Measurements from ENCODE around the gene FMNL2. TPM values are rescaled to one million over a fixed set of nuclear protein-coding genes. Genes with fewer than 3 reads are reported as not detected.
A peak's percentile ranks its signal among the peaks of the same experiment; 100 is the strongest.

Gene FMNL2
- total RNA-seq, 1 donor from 2014 or later: 6.4 TPM

GRCh38 chr2:152525277-152525838, 190.4 kb downstream of the FMNL2 start:
- intact Hi-C loops (cut with micrococcal nuclease): no loop called here
- ATAC-seq (peak; percentile 89), DNase-seq (peak; percentile 45)

GRCh38 chr2:152529420-152530115, 194.6 kb downstream of the FMNL2 start:
- ATAC-seq (no peak), DNase-seq (no peak)
- intact Hi-C loops (cut with micrococcal nuclease): no loop called here

GRCh38 chr2:152532241-152532640, 197.3 kb downstream of the FMNL2 start:
- no peak for ATAC-seq
- intact Hi-C loops (cut with micrococcal nuclease): no loop called here
- DNase-seq: no peak

DNA sequence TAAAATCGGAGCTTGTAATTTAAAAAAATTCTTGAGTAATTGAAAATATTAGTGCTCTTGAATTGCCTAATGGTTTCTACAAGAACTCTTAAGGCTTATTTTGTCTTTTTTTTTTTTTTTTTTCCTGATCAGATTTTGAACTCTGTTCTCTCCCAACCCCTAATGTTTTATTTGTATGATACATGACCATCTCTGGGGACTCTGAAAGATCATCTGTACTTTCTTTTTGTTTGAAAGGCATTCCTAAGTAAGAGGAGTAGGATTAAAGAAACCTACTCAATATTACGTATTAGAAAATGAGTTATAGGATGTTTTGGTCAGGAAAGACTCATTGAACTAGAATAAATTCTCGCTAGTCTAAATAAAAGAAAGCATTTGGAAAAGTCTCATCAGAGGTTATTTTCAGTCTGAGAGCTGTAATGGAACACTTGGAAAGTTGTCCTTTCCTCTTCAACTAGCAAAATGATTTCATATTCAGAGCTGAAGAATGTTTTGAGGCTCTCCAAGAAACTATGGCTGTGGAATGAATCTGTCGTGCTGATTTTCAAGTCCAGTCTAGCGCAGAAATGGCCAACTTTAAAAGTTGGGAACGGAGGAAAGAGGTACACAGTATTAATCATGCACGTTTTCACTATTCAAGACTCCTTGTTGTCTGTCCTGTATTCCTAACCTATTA, 199.6 kb downstream of the FMNL2 start:
- no peak for DNase-seq
- peak; percentile 35 for ATAC-seq

DNA sequence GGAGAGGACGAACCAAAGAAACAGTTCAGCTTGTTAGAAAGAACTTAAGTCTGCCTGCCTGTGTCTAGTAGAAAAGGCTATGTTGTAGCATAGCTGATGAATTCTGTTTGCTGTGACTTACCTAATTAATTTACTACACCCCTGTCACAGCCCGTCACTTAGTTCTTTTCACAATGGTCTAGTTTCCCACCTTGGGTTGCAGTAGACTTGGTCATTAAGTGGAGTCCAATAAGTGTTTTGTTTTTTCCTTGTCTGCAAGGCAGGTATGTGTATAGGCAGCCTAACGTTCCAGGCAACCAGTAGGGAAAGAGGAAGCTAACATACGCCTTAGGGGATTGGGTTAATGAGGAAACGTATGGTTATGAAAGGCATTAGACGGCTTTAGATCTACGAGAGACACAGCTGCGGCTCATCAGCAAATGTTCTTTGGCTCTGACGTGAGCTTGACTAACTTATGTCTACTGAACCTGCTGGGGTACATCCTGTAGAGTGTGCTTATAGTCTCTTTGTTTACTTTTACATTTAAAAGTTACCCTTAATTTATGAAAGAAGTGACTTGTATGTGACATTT, 202.2 kb downstream of the FMNL2 start:
- DNase-seq (no peak), ATAC-seq (no peak)
- intact Hi-C loops (cut with micrococcal nuclease): no loop called here

More for the DNA sequence above, 199.6 kb downstream of the FMNL2 start:
- intact Hi-C loops (cut with micrococcal nuclease): no loop called here

GRCh38 chr2:152539424-152539823, 204.4 kb downstream of the FMNL2 start:
- DNase-seq (no peak), ATAC-seq (no peak)
- intact Hi-C loops (cut with micrococcal nuclease): no loop called here

DNA sequence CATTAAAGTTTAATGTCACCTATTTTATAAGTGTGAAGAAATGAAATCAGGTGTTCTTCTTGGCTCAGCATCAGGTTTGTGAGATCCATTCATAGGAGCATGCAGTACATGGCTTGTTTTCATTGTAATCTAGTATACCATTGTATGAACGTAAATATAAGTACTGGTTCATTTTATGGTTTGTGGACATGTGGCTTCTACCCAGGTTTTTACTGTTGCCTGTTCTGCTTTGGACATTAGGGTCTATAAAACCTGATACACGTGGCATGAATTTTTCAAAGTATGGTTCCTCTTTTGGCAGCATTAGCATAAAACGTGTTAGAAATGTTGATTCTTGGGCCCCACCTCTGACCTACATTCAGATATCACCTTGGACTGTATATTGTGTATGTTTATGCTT, 206.7 kb downstream of the FMNL2 start:
- intact Hi-C loops (cut with micrococcal nuclease): no loop called here
- ATAC-seq: no peak

DNA sequence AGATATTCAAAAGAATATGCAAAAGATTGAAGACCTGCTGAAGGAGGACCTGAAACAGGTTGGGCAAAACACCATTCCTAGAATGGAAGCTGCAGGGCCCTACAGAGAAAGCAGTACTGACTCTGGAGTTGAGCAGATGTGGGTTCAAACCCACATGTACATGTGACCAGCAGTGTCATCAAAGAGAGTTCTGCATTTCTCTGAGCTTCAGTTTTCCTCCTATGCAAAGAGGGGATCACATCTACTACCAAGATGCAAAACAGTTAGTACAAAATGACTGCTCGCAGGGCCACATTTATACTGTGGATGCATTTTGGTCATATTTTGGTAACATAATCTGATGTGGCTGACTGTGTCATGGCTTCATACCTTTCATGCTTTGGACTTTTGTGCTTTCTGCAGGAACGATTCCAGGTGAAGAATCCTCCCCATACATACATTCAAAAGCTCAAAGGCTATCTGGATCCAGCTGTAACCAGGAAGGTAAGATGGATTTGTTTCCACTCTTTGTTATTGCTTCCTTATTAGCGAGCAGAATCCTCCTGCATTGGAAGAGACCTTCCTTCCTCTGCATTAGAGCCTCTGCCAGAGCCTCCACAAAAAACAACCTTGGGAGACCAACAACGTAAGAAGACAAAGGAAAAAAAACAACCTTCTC, 207.5 kb downstream of the FMNL2 start:
- DNase-seq: no peak
- ATAC-seq: no peak
- intact Hi-C loops (cut with micrococcal nuclease): no loop called here

More for the DNA sequence above, 206.7 kb downstream of the FMNL2 start:
- DNase-seq: no peak

GRCh38 chr2:152542995-152543481, 208.1 kb downstream of the FMNL2 start:
- intact Hi-C loops (cut with micrococcal nuclease): no loop called here
- no peak for ATAC-seq
- DNase-seq: no peak

DNA sequence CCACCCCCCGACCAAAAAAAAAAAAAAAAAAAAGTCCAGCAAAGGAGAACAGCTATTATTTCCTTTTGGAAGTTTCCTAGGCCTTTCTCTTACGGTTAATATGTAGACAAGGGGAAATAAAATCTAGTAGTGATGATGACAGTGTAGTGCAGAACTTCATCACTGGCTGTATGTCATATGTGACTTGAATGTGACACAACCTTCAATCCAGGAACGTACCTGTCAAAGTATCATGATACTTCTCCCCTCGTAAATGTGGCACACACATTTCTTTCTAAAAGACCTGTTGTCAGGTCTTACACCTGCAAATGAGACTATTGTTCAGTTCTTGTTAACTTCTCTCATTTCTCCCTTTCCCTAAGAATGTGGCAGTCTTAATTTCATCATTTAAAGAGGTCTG, 208.7 kb downstream of the FMNL2 start:
- no peak for ATAC-seq
- DNase-seq: no peak
- intact Hi-C loops (cut with micrococcal nuclease): no loop called here

DNA sequence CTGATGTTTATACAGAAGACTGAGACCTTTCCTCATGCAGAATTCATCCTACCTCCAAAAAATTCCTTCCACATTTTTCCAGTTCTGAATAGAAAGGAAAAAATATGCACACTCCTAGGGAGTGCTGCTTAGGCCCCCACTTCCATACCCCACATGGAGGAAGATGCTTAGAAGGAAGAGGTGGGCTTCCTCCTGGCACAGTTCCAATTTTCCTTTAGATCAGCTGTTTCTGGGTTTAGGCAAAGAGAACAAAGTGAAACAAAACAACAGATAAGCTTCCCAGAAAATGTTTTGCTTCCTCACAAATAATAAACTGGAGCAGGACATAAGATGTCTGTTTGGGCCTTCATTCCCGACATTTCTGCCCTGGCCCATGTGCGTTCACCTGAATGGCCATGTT, 209.7 kb downstream of the FMNL2 start:
- no peak for ATAC-seq
- intact Hi-C loops (cut with micrococcal nuclease): no loop called here
- no peak for DNase-seq

GRCh38 chr2:152546230-152546837, 211.4 kb downstream of the FMNL2 start:
- ATAC-seq: no peak
- intact Hi-C loops (cut with micrococcal nuclease): no loop called here
- DNase-seq: no peak

- ATAC-seq (peak; percentile 38), DNase-seq (no peak)
- intact Hi-C loops (cut with micrococcal nuclease): no loop called here
Measured at GRCh38 chr2:152548111-152548875, 213.3 kb downstream of the FMNL2 start.

DNA sequence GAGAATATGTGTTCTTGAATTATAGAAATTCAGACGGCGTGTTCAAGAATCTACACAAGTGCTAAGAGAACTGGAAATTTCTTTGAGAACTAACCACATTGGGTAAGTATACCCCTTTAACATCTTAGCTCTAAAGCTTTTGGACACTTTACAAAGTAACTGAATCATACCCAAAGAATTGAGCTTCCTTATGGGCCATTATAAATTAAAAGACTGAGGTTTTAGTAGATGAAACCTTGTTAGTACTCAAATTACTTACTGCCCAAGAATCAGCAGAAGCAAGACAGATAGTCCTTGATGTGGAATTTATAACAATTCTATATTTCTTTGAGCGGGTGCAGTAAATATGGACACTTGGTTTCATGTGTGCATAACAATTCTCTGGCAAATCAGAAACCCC, 214.0 kb downstream of the FMNL2 start:
- intact Hi-C loops (cut with micrococcal nuclease): no loop called here
- ATAC-seq: no peak

DNA sequence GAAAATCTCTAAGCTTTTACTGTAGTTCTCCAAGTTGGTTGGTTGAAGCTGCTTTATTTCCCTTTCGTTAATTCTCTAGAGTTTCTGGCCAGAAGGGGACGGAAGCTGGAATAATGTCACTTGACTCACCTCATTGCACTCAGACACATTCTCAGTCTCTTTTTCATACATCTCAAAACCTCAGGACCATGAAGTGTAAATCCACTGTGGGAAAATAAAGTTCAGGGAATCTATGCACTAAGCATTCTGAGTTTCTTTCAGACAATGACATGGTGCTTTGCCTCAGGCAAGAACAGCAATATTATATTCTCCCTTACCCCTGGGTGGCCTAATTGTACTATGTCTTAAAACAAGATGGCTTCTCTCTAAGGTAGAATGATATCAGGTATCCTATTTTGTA, 214.4 kb downstream of the FMNL2 start:
- intact Hi-C loops (cut with micrococcal nuclease): no loop called here

More for the DNA sequence above, 214.0 kb downstream of the FMNL2 start:
- DNase-seq: no peak

GRCh38 chr2:152550386-152550785, 215.4 kb downstream of the FMNL2 start:
- ATAC-seq: no peak
- intact Hi-C loops (cut with micrococcal nuclease): no loop called here
- DNase-seq: no peak

More for the DNA sequence above, 214.4 kb downstream of the FMNL2 start:
- no peak for DNase-seq
- no peak for ATAC-seq

DNA sequence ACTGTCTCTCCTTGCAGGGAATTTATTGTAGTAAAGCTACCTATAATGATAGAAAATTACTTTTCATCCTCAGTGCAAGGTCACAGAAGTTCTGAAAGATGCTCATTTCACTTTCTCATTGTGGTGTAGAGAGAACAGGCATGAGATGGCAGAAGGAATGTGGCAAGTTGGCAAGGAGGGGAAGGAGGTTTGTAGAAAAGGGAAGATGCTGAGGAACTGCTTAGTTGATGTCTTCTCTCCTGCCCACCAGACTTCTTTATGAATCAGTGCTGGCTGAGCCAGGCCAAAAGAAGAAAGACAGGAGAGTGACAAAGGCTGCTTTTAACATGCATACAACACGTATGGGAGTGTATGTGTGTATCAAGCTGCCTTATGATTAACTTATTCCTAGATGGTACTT, 217.9 kb downstream of the FMNL2 start:
- intact Hi-C loops (cut with micrococcal nuclease): no loop called here
- DNase-seq: no peak
- no peak for ATAC-seq

GRCh38 chr2:152553518-152553917, 218.5 kb downstream of the FMNL2 start:
- ATAC-seq (no peak), DNase-seq (no peak)
- intact Hi-C loops (cut with micrococcal nuclease): no loop called here

All from left ventricle myocardium superior (tissue), 1 donor.